Neutrophil (primary cell): ENCODE results near the gene B4GALNT1.

ENCODE experiments used
- H3K27ac ChIP-seq: fragments of 200-600 bp; sonication (generic); 2 replicates; pipeline ENCODE4 v1.5.1; 2016; ENCODE audit warnings: mild to moderate bottlenecking, moderate library complexity
- H3K27me3 ChIP-seq: fragments of 200-600 bp; sonication (generic); 2 replicates; pipeline ENCODE4 v1.6.0; 2016; ENCODE audit warnings: mild to moderate bottlenecking
- H3K36me3 ChIP-seq: fragments of 200-600 bp; sonication (generic); 2 replicates; pipeline ENCODE4 v1.5.1; 2017
- H3K4me1 ChIP-seq, 2 experiments: fragments of 200-600 bp in 1 of 2; sonication (generic) in 1 of 2; 1 replicate in 1 of 2; 2 replicates in 1 of 2; pipeline versions ENCODE4 v1.5.1 to v1.6.1; 2013 to 2016; ENCODE audit warnings: low read depth in 1 of 2, low read length in 1 of 2, mild to moderate bottlenecking in 1 of 2, moderate library complexity in 1 of 2; ENCODE audit not compliant: control insufficient read depth in 1 of 2, insufficient read depth in 1 of 2
- H3K4me3 ChIP-seq, 2 experiments: fragments of 200-600 bp in 1 of 2; sonication (generic) in 1 of 2; 1 replicate in 1 of 2; 2 replicates in 1 of 2; pipeline ENCODE4 v1.5.1; 2013 to 2016; ENCODE audit warnings: low read depth in 1 of 2, low read length in 1 of 2, mild to moderate bottlenecking in 1 of 2, moderate library complexity in 1 of 2
- H3K9me3 ChIP-seq: fragments of 200-600 bp; sonication (generic); 2 replicates; pipeline ENCODE4 v1.5.1; 2016
- TF ChIP-seq, protein P1 (sequence below): fragments of 200-600 bp; sonication (generic); IDR thresholded peaks from 2 replicates; pipeline ENCODE4 v1.5.1; 2016; ENCODE audit warnings: antibody characterized with exemption

B4GALNT1 gene

DNA sequence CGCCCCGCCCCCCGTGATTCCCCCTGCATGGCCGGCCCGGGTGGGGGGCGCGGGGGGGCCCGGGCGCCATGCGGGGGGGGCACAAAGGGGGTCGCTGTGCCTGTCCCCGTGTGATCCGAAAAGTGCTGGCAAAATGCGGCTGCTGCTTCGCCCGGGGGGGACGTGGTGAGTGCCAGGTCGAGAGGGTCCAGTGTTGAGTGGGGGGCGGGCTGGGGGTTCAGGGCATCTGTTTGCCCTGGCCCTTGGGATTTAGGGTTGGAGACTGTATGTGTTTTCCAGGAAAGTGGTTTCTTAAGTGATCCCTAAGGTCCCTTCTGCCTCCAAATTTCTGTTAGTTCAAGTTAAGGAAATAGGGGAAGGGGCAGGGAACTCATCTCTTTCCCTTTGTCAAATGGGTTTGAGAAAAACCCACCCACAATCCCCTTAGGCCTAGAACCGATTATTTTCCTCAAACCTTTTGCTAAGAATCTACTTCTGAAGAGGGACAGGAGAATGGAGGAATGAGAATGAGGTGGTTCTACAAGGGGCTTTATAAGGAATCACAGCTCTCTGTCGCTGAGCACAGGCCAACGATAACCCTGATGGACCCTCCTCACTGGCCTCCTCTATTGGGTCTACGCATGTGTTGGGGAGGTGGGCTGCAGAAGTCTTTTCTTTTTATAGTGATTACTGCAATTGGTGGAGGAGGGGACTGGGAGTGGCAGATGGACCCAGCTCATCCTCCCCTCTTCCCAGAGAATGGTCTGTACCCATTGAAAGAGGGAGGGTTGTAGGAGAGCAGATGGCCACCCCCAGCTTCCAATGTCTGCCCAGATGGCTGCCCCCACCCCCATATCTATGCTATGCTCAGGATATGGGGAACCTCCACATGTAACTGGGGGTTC lies 20.9 kb downstream of the B4GALNT1 start:
- Histone ChIP-seq H3K27ac (no peak overlapping the region), H3K4me3 (no peak overlapping the region), H3K4me1 (peaks cover 0 to 12% of the 10 kb centered on the region in 2 experiments), H3K36me3 (no peaks in the 10 kb centered on the region), H3K9me3 (no peaks in the 10 kb centered on the region), H3K27me3 (peaks cover 100% of the 10 kb centered on the region)
- TF ChIP-seq, protein P1, sequence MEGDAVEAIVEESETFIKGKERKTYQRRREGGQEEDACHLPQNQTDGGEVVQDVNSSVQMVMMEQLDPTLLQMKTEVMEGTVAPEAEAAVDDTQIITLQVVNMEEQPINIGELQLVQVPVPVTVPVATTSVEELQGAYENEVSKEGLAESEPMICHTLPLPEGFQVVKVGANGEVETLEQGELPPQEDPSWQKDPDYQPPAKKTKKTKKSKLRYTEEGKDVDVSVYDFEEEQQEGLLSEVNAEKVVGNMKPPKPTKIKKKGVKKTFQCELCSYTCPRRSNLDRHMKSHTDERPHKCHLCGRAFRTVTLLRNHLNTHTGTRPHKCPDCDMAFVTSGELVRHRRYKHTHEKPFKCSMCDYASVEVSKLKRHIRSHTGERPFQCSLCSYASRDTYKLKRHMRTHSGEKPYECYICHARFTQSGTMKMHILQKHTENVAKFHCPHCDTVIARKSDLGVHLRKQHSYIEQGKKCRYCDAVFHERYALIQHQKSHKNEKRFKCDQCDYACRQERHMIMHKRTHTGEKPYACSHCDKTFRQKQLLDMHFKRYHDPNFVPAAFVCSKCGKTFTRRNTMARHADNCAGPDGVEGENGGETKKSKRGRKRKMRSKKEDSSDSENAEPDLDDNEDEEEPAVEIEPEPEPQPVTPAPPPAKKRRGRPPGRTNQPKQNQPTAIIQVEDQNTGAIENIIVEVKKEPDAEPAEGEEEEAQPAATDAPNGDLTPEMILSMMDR: no peak

DNA sequence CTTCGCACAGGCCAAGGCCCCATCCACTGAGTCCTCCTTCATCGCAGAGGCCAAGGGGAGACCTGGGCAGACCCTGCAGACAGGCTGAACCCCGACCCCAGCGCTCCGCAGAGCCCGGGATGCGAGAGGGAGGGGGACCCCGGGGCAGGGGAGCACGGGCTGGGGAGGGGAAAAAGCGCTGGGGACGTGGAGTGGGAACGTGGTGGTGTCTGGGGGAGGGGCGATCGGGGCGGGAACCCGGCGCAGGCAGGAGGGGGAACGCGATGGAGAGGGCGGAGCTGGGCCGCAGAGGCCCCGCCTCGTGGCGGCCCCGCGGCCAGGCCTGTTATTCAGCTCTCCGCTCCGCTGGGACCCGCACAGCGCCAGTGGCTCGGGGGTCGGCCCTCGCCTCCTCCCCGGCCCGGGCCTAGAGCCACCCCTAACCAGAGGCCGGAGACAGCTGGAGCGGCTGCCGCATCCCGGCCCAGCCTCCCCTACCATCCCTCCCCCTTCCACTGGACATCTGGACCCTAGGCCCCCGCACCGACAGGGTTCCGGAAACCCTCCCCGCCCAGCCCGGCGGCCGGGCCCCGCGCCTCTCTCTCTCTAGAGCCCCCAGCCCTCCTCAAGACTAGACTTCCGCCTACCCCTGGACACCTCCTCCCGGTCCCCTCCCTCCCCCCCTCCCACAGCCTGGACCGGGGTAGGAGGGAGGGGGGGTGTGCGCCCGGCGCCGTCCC lies 21.7 kb downstream of the B4GALNT1 start, which contains the start of gene ARHGEF25:
Gene ARHGEF25 (plus strand): TSS at position 328 of the 719 bp plus-strand sequence. CDS start 460 bp downstream, outside the sequence.
- Histone ChIP-seq H3K36me3 (no peaks in the 10 kb centered on the region), H3K4me3 (peak within 1 kb of the TSS in 1 of 2 experiments; percentile 43), H3K27ac (no peak within 1 kb of the TSS), H3K9me3 (no peaks in the 10 kb centered on the region), H3K27me3 (peaks cover 100% of the 10 kb centered on the region), H3K4me1 (peaks cover 0 to 12% of the 10 kb centered on the region in 2 experiments)
- TF ChIP-seq, protein P1: no peak

DNA sequence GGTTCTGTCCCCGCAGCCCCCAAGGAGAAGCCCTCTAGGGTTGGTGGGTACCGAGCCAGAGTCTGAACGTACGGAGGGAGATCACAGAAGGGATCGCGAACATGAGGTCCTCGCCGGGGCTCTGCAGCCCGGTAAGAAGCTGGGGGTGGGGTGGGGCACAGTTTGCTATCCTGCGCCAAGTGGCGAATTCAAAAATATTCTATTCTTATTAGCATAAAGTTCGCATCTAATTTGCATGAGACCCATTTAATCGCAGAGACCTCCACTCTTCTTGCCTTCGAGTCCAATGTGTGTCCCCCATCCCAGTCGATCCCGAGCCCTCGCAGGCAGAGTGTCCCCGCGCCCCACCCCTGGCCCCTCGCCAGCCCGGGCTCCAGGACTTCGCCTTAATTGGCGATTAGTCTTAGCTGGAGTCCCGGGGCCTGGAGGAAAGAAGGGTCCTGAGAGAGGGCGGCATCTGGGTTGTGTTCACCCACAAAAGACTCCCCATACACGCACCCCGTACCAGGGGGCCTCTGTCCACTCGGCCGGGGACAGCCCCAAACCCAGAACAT lies 22.4 kb downstream of the B4GALNT1 start:
- H3K36me3 ChIP-seq: no peaks in the 10 kb centered on the region
- peaks cover 100% of the 10 kb centered on the region for H3K27me3 ChIP-seq
- no peaks in the 10 kb centered on the region for H3K9me3 ChIP-seq
- H3K27ac ChIP-seq: no peak overlapping the region
- H3K4me3 ChIP-seq: no peak overlapping the region
- peaks cover 0 to 12% of the 10 kb centered on the region in 2 experiments for H3K4me1 ChIP-seq
- TF ChIP-seq, protein P1: no peak

DNA sequence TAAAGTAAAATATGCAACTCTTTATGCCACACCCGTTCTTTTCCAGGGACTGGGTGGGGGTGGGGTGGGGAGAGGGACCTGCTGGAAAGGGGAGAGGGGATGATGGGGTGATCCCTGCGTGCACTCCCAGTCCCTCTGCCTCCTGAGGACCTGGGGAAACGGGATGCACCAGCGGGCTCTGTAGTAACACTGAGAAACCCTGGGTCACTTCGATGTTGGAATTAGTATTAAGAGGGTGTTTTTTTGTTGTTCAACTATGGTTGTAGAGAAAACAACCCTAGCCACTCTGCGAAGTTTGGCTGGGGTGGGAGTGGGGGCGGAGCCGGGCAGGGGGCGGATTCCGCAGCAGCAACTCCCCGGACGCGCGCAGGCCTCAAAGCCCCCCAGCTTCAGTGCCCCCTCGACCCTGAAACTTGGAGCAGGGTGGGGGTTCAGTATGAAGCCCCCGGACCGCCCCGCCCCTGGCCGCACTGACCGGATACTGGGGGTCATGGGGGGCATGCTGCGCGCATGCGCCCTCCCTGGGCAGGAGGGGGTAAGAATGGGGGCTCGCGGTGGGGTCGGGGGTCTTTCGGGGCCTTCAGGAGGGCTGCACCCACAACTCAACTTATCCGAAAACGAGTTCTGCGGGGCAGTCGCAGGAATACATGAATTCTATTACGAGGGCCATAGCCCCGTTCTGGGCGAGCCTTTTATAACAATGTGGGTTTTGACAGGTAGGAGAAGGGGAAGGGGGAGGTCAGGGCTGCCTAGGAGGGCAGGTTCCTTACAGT lies 23.0 kb downstream of the B4GALNT1 start:
- Histone ChIP-seq H3K27me3 (peaks cover 100% of the 10 kb centered on the region), H3K4me1 (peaks cover 0 to 13% of the 10 kb centered on the region in 2 experiments), H3K36me3 (no peaks in the 10 kb centered on the region), H3K4me3 (no peak overlapping the region), H3K27ac (no peak overlapping the region), H3K9me3 (no peaks in the 10 kb centered on the region)
- TF ChIP-seq, protein P1: no peak
